A549 (cell line): ENCODE measurements around the gene LCE2D.

Experiments used
- BCL3 ChIP-seq: fragments of >200 bp; sonication (Bioruptor Twin); formaldehyde crosslinking; IDR thresholded peaks from 3 replicates; pipeline ENCODE4 v1.6.1; 2016
- RARB ChIP-seq: fragments of 250-450 bp; sonication (Bioruptor Pico); IDR thresholded peaks from 2 replicates; pipeline ENCODE4 v1.8.0; 2021; ENCODE audit warnings: mild to moderate bottlenecking, moderate library complexity
- RCOR1 ChIP-seq: fragments of 150-350 bp; IDR thresholded peaks from 2 replicates; pipeline ENCODE4 v1.6.1; 2014; ENCODE audit warnings: antibody characterized with exemption, low read length, low read depth
- TF ChIP-seq, protein P1 (sequence below): fragments of >200 bp; sonication (Bioruptor Twin); formaldehyde crosslinking; IDR thresholded peaks from 3 replicates; pipeline ENCODE4 v1.5.1; 2016

DNA sequence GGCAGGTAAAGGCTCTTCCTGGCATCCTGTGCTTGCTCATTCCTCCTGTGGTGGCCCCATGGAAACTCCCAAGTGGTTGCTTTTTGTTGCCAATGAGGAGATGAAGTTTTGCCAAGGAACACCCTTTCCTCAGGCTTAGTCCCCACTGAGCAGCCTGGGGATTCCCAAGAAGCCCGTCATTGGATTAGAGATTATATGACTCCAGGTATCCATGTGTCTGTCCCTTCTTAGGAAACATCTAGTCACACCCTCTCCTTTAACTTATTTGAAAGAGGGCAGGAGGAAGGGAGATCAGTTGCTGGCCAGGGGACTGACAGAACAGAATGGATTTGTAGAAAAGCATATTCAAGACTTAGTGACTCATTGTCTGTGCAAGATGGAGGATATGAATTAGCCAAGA lies 36.4 kb upstream of the LCE2D start:
- TF ChIP-seq BCL3: no peak
- TF ChIP-seq, protein P1, sequence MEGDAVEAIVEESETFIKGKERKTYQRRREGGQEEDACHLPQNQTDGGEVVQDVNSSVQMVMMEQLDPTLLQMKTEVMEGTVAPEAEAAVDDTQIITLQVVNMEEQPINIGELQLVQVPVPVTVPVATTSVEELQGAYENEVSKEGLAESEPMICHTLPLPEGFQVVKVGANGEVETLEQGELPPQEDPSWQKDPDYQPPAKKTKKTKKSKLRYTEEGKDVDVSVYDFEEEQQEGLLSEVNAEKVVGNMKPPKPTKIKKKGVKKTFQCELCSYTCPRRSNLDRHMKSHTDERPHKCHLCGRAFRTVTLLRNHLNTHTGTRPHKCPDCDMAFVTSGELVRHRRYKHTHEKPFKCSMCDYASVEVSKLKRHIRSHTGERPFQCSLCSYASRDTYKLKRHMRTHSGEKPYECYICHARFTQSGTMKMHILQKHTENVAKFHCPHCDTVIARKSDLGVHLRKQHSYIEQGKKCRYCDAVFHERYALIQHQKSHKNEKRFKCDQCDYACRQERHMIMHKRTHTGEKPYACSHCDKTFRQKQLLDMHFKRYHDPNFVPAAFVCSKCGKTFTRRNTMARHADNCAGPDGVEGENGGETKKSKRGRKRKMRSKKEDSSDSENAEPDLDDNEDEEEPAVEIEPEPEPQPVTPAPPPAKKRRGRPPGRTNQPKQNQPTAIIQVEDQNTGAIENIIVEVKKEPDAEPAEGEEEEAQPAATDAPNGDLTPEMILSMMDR: no peak
- no peak for TF ChIP-seq RARB (CRISPR knock-in tag)
- no peak for TF ChIP-seq RCOR1
